HTERT RPE-1 (cell line): ENCODE data around the gene FPGS.

Experiments used
- in situ Hi-C: fragments of 300-500 bp; cut with MboI; formaldehyde crosslinking; loops from 4 replicates; pipeline ENCODE4 v1.14.3; 2020; ENCODE audit warnings: low sequenced_read_pairs

FPGS gene

DNA sequence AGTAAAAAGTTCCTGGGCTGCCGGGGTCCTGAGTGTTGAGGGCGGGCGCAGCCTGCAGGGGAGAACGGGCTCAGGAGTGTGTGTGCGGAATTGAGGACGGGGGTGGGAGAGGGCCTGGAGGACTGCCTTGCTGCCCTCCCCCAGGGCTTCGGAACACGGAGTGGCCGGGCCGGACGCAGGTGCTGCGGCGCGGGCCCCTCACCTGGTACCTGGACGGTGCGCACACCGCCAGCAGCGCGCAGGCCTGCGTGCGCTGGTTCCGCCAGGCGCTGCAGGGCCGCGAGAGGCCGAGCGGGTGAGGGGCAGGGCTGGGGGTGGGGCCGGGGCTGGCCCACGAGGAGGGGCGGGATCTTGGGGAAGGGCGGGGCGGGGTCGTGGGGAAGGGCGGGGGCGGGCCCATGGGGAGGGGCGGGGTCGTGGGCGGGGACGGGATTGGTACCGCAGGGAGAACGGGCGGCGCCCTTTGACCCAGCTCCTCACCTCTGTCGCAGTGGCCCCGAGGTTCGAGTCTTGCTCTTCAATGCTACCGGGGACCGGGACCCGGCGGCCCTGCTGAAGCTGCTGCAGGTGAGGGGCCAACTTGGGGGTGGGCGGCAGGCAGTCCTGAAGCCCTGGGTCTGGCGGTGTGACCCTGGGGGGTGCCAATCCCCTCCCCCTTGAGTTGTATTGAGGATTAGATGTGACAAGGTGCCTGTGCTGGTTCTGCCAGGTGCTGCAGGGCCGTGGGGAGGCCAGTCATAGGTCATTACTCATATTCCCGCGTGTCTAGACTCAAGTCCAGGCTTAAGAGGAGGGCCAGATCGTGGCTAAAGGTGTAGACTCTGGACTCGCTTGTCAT is 7.1 kb downstream of the FPGS start:
- in situ Hi-C loops: no loop called here

DNA sequence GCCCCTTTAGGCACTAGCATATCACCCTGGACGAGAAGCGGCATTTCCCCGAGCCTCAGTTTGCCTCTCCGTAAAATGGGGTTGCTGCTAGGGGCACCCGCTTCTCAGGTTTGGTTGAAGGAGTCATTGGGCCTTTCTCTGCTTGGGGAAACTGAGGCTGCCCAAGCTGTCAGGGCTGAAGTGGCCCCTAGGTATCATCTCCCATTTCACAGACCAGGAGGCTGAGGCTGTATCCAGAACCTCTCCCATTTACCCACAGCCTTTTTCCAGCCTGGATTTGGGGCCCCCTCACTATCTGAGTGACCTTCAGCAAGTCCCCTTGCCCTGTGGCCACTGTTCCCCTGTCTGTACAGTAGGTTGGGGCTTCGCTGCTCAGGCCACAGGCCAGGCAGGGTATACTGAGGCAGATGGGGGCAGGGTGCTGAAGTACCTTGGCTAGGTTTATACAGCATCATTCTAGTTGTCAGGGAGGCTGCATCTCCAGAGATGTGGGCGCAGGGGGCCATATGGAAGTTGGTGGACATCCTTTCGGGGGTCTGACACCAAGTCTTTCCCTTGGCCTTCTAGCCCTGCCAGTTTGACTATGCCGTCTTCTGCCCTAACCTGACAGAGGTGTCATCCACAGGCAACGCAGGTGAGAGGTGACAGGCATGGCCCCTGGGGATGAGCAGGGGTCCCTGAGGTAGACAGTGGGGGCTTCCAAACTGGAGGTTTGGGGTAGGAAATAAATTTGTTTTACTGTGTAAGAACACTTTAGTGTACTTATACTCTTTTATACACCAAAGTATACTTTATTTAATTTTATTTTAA is 7.9 kb downstream of the FPGS start:
- in situ Hi-C loops: no loop called here

DNA sequence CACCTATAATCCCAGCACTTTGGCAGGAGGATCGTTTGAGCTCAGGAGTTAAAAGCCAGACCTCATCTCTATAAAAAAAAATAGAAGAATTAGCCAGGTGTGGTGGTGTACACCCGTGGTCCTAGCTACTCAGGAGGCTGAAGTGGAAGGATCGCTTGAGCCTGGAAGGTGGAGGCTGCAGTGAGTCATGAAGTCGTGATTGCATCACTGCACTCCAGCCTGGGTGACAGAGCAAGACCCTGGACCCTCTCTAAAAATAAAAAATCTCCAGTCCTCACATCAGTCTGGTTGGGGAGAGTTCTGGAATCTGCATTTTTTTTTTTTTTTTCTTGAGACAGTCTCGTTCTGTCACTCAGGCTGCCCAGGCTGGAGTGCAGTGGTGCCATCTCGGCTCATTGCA is 9.3 kb downstream of the FPGS start:
- in situ Hi-C loops: no loop called here

DNA sequence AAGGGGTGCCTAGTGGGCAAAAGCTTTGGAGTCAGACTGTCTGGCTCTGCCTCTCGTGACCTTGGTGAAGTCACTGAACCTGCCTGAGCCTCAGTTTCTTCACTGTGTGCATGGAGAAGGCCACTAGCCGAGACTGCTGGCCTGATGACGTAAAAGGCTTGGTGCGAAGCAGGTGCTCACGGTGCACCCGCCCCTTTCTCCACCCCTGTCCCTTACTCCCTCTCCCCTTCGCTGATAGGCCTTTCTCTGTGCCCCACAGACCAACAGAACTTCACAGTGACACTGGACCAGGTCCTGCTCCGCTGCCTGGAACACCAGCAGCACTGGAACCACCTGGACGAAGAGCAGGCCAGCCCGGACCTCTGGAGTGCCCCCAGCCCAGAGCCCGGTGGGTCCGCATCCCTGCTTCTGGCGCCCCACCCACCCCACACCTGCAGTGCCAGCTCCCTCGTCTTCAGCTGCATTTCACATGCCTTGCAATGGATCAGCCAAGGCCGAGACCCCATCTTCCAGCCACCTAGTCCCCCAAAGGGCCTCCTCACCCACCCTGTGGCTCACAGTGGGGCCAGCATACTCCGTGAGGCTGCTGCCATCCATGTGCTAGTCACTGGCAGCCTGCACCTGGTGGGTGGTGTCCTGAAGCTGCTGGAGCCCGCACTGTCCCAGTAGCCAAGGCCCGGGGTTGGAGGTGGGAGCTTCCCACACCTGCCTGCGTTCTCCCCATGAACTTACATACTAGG is 10.4 kb downstream of the FPGS start:
- in situ Hi-C loops: no loop called here

DNA sequence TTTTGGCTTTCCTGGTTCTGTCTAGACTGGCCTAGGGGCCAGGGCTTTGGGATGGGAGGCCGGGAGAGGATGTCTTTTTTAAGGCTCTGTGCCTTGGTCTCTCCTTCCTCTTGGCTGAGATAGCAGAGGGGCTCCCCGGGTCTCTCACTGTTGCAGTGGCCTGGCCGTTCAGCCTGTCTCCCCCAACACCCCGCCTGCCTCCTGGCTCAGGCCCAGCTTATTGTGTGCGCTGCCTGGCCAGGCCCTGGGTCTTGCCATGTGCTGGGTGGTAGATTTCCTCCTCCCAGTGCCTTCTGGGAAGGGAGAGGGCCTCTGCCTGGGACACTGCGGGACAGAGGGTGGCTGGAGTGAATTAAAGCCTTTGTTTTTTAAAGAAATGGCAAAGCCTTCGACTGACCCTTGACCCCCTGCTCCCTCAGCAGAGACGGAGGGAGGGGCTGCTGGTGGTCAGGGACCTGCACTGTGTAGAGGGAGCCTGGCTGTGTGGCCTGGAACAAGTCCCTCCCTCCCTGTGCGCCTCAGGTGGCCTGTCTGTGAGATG is 11.1 kb downstream of the FPGS start:
- in situ Hi-C loops: no loop called here

DNA sequence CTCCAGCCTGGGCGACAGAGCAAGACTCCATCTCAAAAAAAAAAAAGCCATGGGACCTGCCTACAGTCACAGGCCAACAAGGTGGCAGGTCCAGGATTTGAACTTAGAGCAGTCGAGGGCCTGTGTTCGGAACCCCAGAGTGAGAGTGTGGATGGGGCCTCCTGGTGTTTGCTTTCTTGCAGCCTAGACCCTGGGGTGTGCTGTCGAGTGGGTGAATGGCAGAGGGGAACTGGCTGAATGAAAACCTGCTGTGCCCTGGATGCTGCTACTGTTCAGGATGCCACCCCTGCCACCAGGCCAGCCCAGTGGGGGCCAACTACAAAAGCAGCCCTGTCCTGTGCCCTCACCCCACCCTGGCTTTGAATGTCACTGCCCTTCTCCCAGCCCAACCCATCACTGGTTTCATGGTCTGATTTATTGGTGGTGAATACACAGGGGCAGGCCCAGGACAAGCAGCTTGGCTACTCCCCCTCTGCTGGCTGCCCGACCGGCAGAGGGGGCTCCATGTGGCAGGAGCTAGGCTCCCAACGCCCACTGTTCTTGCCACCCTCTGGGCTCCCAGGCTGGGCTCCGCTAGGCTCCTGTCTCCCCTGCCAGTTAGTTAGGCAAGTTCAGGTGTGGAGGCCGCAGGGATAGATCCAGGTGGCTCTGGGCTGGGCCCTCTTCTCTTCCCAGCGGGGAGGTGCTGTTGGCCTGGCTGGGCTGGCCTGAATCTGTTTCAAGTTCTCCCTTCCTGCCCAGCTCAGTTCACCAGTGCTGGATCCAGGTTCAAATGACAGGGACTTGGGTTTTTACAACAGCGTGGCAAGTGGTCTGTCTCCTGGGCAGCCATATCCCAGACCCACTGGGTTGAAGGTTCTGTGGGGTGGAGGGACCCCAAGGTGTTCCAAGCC is 12.2 kb downstream of the FPGS start:
- in situ Hi-C loops: no loop called here

DNA sequence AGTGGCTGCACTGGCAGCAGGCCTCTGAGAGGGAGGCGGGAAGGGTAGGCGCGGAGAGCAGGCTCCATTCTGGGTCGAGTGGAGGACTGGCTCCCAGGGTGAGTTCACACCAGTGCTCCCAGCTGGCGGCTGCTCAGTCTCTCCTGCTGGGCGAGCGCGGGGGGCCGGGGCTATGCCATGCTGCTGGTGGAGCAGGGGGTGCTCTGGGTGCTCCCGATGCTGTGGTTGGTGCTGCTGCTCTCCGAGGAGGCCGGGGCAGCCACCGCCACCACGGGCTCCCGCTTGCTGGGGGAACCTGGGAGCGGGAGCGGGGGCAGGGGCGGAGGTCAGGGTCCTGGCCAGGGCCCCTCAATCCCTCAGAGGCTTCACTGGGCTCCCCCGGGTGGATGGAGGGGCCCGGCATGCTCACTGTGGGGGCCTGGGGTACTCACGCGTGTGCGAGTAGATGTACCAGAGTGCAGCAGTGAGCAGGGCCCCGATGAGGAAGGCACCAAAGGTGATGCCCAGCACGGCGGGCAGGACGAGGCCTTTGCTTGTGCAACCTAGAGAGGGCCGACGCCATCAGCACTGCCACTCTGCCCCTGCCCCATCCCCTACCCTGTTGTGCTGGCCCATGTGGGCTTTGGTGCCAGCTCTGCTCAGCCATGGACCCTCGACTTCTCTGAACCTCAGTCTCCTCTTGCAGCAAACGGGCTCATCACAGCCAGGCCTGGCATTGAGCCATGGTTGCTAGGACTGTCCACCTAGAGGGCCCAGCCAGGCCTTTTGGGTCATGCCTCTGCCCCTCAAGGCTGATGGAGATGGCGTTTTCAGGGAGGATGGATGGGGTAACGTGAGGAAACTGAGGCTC is 13.1 kb downstream of the FPGS start:
- in situ Hi-C loops: no loop called here

DNA sequence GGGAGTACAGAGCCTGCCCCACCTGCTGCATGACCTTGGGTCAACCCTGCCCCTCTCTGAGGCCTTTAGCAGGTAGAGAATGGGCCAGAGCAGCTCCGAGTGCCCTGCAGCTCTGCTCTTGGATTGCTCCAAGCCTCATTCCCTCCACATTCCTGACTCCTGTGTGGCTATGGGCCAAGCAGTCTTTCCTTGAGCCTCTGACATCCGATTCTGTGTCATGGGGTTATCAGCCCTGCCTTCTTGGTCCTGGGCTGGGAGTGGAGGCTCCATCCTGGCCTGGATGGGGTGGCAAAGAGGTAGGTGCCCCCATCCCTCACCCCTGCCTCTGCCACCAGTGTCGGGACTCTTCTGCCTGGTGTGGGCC is 13.7 kb downstream of the FPGS start:
- in situ Hi-C loops: no loop called here

DNA sequence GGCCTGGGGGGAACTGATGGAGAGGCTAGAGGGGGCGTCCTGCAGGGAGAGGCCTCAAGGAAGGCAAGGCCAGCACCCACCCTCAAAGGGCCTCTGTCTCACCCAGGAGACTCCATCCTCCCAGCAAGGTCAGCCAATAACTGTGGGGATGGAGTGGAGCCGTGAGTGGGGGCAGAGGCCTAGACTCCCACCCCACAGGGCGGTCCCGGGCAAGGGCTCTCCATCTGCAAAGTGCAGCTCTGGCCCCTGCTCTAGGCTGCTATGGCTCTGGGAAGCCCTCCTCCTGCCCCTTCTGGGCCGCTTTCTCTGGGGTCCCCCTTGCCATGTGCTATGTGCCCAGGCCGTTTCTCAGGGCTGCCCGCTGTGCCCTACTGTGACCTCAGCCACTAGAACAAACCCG is 14.0 kb downstream of the FPGS start:
- in situ Hi-C loops: no loop called here

DNA sequence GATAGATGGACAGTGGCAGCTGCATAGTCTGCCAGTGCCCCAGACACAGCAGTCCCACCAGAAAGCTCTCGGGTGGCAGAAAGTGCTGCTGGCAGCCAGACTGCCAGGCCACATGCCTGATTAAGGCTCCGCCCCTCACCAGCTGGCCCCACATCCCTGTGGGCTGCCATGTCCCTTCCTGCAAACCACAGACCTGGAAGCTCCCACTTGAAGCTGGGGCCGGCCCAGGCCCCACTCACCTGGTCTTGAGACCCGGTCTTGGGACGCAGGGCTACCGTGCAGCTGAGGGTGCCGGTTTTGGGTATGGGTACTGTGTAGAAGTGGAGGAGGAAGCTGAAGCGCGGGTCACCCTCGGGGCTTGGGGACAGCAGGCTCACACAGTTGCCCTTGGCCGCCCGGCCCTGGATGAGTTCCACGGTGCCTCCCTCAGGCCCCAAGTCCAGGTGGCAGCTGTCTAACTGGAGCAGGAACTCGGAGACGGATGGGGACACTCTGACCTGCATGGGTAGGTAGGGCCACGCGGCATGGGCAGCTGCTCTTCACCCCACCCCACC is 15.3 kb downstream of the FPGS start:
- in situ Hi-C loops: no loop called here

DNA sequence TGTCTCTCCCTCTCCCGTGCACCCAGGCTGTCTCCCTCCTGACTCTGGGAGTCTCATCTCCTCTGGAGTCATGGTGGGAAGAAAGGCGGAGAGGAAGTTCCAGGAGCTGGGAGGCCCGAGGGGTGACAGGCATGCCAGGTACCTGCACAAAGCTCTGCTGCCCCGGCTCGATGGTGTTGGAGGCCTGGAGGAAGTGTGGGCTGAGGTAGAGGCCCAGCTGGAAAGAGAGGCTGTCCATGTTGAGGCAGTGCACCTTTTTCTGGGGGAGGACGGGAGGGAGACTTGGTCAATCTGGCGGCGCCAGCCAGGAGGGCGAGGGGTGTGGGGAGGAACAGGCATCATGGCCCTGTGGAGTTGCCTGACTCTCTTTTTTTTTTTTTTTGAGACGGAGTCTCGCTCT is 15.9 kb downstream of the FPGS start:
- in situ Hi-C loops: no loop called here

DNA sequence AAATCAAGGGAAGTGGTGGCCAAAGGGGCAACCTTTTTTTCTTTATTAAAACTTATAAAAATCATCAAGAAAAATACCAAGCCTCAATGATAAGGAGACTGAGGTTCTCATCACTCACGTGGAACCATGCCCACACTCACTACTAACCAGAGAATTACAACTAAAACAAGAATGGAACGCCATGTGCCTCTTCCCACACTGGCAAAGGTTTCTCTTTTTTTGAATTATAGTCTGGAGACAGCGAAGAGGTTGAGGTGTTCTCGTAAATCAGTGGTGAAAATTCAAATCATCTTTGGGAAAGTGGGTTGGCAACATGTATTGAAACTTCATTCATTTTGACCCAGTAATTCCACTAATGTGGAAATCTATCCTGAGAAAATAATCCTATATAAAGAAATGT is 19.4 kb downstream of the FPGS start:
- in situ Hi-C loops: no loop called here

DNA sequence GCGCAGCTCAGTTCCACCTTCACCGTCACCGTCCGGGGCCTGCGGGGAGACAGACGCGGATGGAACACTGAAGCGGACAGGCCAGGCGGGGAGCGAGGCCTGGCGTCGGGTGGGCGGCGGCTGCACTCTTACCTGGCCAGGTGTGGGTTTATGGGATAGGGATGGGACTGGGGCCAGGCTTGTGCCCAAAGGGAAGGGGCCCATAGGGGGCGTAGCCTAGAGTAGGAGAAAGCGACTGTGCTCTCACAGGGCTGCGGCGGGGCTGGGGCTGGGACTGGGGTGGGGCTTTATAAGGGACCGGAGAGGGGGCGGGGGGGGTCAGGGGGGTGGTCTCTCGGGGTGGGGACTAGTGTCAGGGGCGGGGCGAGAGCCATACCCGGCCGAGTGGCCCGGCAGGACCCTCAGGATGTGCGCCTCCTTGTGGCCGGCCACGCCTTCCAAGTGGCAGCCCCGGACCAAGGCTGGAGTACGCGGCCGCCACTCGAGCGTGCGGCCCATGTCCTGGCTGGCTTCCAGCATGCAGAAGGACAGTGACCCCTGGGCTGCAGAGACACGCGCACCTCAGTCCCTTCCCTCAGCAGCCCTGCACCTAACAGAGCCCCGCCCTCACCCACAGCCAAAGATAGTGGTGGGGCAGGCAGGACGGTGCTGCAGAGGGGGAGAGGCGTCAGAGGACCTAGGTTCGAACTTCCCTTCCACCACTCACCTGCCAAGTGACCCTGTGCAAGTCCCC is 22.8 kb downstream of the FPGS start:
- in situ Hi-C loops: no loop called here

DNA sequence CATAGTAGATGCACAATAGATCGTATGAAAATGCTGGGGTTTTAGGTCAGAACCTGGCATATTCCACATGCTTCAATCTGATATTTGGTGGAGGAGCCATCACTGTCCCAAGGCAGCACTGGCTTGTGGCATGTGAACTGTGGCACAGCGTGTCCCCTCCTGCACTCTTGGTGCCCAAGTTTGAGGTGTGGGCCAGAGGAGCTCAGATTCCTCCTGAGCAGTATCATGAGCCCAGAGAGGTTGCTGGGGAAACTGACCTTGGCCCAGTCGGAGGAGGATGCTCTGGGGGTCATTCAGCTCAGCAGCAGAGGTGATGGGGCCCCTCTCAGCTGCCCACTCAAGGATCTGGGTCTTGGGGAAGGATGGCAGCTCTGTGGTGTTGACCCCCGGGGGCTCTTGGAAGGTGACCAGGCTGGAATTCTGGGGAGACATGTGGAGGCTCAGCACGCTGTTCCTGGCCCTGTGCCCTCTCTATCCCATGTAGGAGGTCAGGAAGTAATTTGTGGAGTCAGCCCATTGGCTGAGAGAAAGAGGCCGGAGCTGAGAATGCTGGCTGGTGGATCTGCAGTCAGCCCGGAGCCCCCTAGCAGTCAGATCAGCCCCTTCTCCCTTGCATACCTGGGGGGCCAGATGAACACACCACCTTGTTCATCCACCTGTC is 23.7 kb downstream of the FPGS start:
- in situ Hi-C loops: no loop called here

DNA sequence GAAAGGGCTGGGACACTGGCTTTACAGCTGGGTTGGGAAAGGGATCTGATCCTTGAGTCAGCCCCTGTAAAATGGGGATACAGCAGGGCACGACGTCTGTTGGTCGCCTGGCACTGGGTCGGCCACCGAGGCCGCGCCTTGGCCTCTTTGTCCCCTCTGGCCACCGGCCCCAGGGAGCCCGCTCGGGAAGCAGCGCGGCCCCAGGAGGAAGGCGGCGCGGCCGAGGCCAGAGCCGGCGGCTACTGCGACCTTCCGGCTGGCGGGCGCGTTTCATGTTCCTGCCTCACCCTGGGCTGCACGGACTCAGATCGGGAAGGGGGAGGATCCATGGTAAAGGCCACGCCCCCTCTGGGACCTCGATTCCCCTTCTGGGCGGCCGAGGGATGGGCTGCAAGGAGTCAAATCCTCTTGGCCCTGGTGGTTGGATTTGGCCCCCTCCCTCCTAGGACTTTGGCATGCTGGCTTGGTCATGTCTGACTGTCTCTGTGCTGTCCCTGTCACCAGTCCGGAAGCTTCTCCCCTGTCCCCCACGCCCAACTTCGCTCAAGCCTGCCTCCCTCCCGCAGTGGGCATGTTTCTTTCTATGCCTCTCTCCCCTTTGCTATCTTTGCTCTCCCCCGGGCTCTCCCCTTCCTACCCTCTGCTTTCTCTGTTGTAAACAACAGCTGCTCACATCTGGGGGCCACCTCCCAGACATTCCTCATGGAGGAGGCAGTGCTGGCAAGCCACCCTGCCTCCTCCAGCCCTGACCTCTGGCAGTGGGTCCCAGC is 25.8 kb downstream of the FPGS start:
- in situ Hi-C loops: no loop called here

DNA sequence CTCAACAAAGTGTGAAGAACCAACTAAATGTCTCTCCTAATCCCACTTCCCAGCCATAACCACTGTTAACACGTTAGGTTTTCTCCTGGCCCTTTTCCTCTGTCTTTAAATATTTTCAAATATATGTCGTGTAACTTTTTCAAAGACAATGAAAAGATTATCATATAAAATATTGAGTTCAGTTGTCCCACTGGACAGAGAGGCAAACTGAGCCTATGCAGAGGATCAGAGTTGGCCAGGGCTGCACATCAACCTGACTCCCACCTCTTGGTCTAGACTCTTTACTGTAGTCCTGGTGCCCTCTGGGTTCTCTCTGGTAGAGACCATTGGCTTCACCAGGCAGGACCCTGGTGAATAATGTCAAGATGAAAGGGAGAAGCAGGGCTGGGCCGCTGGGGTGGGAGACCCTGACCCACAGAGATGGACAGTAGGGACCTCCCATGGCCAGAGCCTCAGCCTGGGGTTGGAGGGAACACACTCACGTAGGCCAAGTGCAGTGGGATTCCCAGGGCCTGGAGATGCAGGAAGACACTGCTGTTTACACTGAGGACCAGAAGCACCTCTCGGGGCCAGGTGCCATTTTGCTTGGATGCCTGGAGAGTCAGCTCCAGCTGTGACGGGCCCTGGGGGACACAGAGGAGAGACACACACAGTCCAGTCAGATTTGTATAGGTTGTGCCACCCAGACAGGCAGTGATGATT is 26.7 kb downstream of the FPGS start:
- in situ Hi-C loops: no loop called here

DNA sequence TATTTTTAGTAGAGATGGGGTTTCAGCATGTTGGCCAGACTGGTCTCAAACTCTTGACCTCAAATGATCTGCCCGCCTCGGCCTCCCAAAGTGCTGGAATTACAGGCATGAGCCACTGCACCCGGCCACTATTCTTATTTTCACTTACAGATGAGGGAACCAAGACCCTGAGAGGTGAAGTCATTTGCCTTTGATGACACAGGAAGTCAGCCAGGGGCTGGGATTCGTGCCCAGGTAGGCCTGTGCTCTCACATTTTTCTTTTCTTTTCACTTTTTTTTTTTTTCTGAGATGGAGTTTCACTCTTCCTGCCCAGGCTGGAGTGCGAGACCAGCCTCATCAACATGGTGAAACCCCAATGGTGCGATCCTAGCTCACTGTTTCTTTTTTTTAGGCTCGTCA is 29.6 kb downstream of the FPGS start:
- in situ Hi-C loops: no loop called here
